ENCODE measurements around the gene PRMT2. TPM values are rescaled to one million over a fixed set of nuclear protein-coding genes. Genes with fewer than 3 reads are reported as not detected.
A peak's percentile ranks its signal among the peaks of the same experiment; 100 is the strongest.

PRMT2 gene
- total and polyA plus RNA-seq, 8 donors, result 91.7 to 153 (median 141) TPM

GRCh38 chr21:46616656-46617055 is 18.8 kb upstream of the PRMT2 start:
- Histone ChIP-seq H3K4me1 (peaks cover 0 to 6% of the 10 kb centered on the region in 2 donors), H3K9me3 (no peaks in the 10 kb centered on the region), H3K36me3 (no peaks in the 10 kb centered on the region), H3K27me3 (no peaks in the 10 kb centered on the region), H3K27ac (no peak overlapping the region), H3K4me3 (no peak overlapping the region)
- TF ChIP-seq CTCF (IDR thresholded peaks at IDR 0.05), result no peak
- DNase-seq (no peak), ATAC-seq (no peak)
- intact Hi-C loops (cut with DNase I), result no loop called here

- DNase-seq (no peak), ATAC-seq (no peak)
- Histone ChIP-seq H3K27me3 (no peaks in the 10 kb centered on the region), H3K36me3 (no peaks in the 10 kb centered on the region), H3K9me3 (no peaks in the 10 kb centered on the region), H3K27ac (no peak overlapping the region), H3K4me1 (peaks cover 0 to 14% of the 10 kb centered on the region in 2 donors), H3K4me3 (no peak overlapping the region)
- TF ChIP-seq CTCF (IDR thresholded peaks at IDR 0.05), result no peak
- intact Hi-C loops (cut with DNase I), result no loop called here
Observed at GRCh38 chr21:46617267-46618051, 18.0 kb upstream of the PRMT2 start.

GRCh38 chr21:46618738-46619379 is 16.6 kb upstream of the PRMT2 start:
- intact Hi-C loops (cut with DNase I), result no loop called here
- Histone ChIP-seq H3K4me3 (no peak overlapping the region), H3K36me3 (no peaks in the 10 kb centered on the region), H3K4me1 (peaks cover 0 to 22% of the 10 kb centered on the region in 2 donors), H3K27me3 (no peaks in the 10 kb centered on the region), H3K9me3 (no peaks in the 10 kb centered on the region), H3K27ac (peak overlapping the region in 1 of 2 donors; percentile 46)
- DNase-seq (no peak), ATAC-seq (no peak)
- TF ChIP-seq CTCF (IDR thresholded peaks at IDR 0.05), result no peak

- DNase-seq (no peak), ATAC-seq (no peak)
- no peak overlapping the region for H3K4me3 ChIP-seq
- H3K27ac ChIP-seq, result no peak overlapping the region
- no peak for TF ChIP-seq CTCF (IDR thresholded peaks at IDR 0.05)
- intact Hi-C loops (cut with DNase I), result no loop called here
- no peaks in the 10 kb centered on the region for H3K36me3 ChIP-seq
- H3K9me3 ChIP-seq, result peaks cover 0 to under 1% of the 10 kb centered on the region in 2 donors
- peaks cover 0 to 22% of the 10 kb centered on the region in 2 donors for H3K4me1 ChIP-seq
- H3K27me3 ChIP-seq, result no peaks in the 10 kb centered on the region
Observed at GRCh38 chr21:46619846-46620245, 15.6 kb upstream of the PRMT2 start.

- intact Hi-C loops (cut with DNase I), result no loop called here
- H3K9me3 ChIP-seq, result peaks cover 0 to 11% of the 10 kb centered on the region in 2 donors
- DNase-seq, result no peak
- H3K4me3 ChIP-seq, result no peak overlapping the region
- no peak for ATAC-seq
- H3K36me3 ChIP-seq, result no peaks in the 10 kb centered on the region
- H3K4me1 ChIP-seq, result peaks cover 0 to 22% of the 10 kb centered on the region in 2 donors
- H3K27me3 ChIP-seq, result no peaks in the 10 kb centered on the region
- TF ChIP-seq CTCF (IDR thresholded peaks at IDR 0.05), result no peak
- no peak overlapping the region for H3K27ac ChIP-seq
Observed at GRCh38 chr21:46620846-46621245, 14.6 kb upstream of the PRMT2 start.

Data from left lung (tissue), 10 donors.